Mesendoderm (in vitro differentiated cells): ENCODE results near the gene FREM2.

ENCODE experiments used
- DNase-seq: peaks from one replicate; pipeline ENCODE4 v3.0.0; 2013
- H2AK5ac ChIP-seq: 2 replicates; pipeline ENCODE4 v1.6.1; 2013; ENCODE audit warnings: low read length, inconsistent platforms
- H2BK120ac ChIP-seq: 2 replicates; pipeline ENCODE4 v1.6.1; 2013; ENCODE audit warnings: low read depth, mild to moderate bottlenecking, low read length, moderate library complexity, mixed read lengths
- H2BK15ac ChIP-seq: replicated peaks from 2 replicates; pipeline ENCODE4 v1.6.1; 2013; ENCODE audit warnings: low read depth, mild to moderate bottlenecking, moderate library complexity
- H2BK5ac ChIP-seq: 2 replicates; pipeline ENCODE4 v1.6.1; 2013; ENCODE audit warnings: low read length, inconsistent platforms
- H3K18ac ChIP-seq: 2 replicates; pipeline ENCODE4 v1.6.1; 2013; ENCODE audit warnings: mild to moderate bottlenecking, low read length, mixed read lengths
- H3K23ac ChIP-seq: one replicate; pipeline ENCODE4 v1.6.1; 2013; ENCODE audit warnings: low read length
- H3K27ac ChIP-seq: 2 replicates; pipeline ENCODE4 v1.5.1; 2013; ENCODE audit warnings: low read depth, mild to moderate bottlenecking, inconsistent platforms, low read length, moderate library complexity
- H3K27me3 ChIP-seq: 2 replicates; pipeline ENCODE4 v1.6.1; 2013; ENCODE audit warnings: low read length, control low read depth, mild to moderate bottlenecking, inconsistent platforms; ENCODE audit not compliant: insufficient read depth, poor library complexity
- H3K36me3 ChIP-seq: 2 replicates; pipeline ENCODE4 v1.6.1; 2013; ENCODE audit warnings: low read length, inconsistent platforms; ENCODE audit not compliant: control insufficient read depth, insufficient read depth
- H3K4ac ChIP-seq: one replicate; pipeline ENCODE4 v1.6.1; 2013; ENCODE audit warnings: low read depth, mild to moderate bottlenecking, low read length, moderate library complexity
- H3K4me1 ChIP-seq: 2 replicates; pipeline ENCODE4 v1.6.1; 2013; ENCODE audit warnings: low read depth, low read length, inconsistent platforms; ENCODE audit not compliant: control insufficient read depth
- H3K4me2 ChIP-seq: 2 replicates; pipeline ENCODE4 v1.6.1; 2013; ENCODE audit warnings: low read length
- H3K4me3 ChIP-seq: 2 replicates; pipeline ENCODE4 v1.5.1; 2013; ENCODE audit warnings: mild to moderate bottlenecking, low read length
- H3K56ac ChIP-seq: one replicate; pipeline ENCODE4 v1.6.1; 2013; ENCODE audit warnings: low read length
- H3K79me1 ChIP-seq: 2 replicates; pipeline ENCODE4 v1.6.1; 2013; ENCODE audit warnings: low read length, inconsistent platforms
- H3K79me2 ChIP-seq: 2 replicates; pipeline ENCODE4 v1.6.1; 2013; ENCODE audit warnings: mild to moderate bottlenecking, low read length; ENCODE audit not compliant: control insufficient read depth, insufficient read depth
- H3K9ac ChIP-seq: 2 replicates; pipeline ENCODE4 v1.6.1; 2013; ENCODE audit warnings: low read length, inconsistent platforms
- H4K5ac ChIP-seq: one replicate; pipeline ENCODE4 v1.6.1; 2013; ENCODE audit warnings: low read length
- H4K8ac ChIP-seq: one replicate; pipeline ENCODE4 v1.6.1; 2013; ENCODE audit warnings: low read depth, mild to moderate bottlenecking, control low read depth, low read length, moderate library complexity
- WGBS: extraction: QIAGEN DNeasy Blood & Tissue Kit; methylation state at CpG from one replicate; pipeline ENCODE4 v1.1.7; 2013; ENCODE audit warnings: low lambda C conversion rate, missing lambda C conversion rate; ENCODE audit not compliant: insufficient coverage; ENCODE audit errors: extremely low coverage; 5-methylcytosine and 5-hydroxymethylcytosine counted together

Gene FREM2

DNA sequence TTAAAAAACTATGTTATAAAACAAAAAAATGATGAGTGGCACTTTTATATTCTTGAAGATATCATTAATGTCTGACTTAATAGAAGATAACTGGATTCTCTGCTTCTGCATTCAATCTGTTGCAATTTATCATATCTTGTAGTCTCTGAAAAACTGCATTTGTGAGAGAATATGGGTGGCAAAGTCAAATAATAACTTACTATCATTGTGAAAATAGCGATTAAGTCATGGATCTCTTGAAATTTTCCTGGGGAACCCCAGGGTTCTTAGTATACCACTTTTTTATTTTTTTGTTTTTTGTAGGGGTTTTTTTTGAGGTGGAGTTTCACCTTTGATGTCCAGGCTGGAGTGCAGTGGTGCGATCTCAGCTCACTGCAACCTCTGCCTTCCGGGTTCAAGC lies 176.7 kb downstream of the FREM2 start:
- no peak overlapping the region for H2BK5ac ChIP-seq
- no peak overlapping the region for H3K4me2 ChIP-seq
- no peak overlapping the region for H4K8ac ChIP-seq
- no CpG with 5 or more reads among the region's 3 CpGs for WGBS
- H2BK15ac ChIP-seq = no peak overlapping the region
- H3K27ac ChIP-seq = no peak overlapping the region
- no peak overlapping the region for H3K4ac ChIP-seq
- no peak overlapping the region for H3K4me3 ChIP-seq
- no peaks in the 10 kb centered on the region for H3K79me2 ChIP-seq
- no peaks in the 10 kb centered on the region for H3K79me1 ChIP-seq
- no peak overlapping the region for H3K23ac ChIP-seq
- H3K4me1 ChIP-seq = no peaks in the 10 kb centered on the region
- no peak overlapping the region for H2BK120ac ChIP-seq
- no peaks in the 10 kb centered on the region for H3K27me3 ChIP-seq
- no peak overlapping the region for H3K9ac ChIP-seq
- H3K36me3 ChIP-seq = no peaks in the 10 kb centered on the region
- no peak overlapping the region for H3K56ac ChIP-seq
- H4K5ac ChIP-seq = no peak overlapping the region
- no peak for DNase-seq
- no peak overlapping the region for H3K18ac ChIP-seq
- no peak overlapping the region for H2AK5ac ChIP-seq

DNA sequence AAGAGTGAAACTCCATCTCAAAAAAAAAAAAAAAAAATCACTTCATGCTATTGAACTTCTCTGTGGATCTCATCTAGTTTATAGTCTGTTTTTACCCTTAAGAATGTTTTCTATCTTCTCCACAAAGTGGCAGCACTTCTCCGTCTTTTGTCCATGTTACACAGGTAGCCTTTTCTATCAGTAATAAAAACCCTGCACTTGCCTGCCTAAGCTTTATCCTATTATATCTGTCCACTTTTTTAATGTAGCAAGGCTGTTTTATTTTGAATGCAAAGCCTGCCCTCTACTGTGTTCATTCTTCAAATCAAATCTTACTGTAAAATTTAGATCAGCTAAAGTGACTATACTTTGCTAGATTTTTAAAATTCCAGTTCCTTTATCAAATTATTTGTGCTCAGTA lies 179.8 kb downstream of the FREM2 start:
- H4K8ac ChIP-seq = no peak overlapping the region
- no peak overlapping the region for H3K4me2 ChIP-seq
- H3K79me1 ChIP-seq = no peaks in the 10 kb centered on the region
- no peaks in the 10 kb centered on the region for H3K79me2 ChIP-seq
- H3K56ac ChIP-seq = no peak overlapping the region
- no peak overlapping the region for H3K18ac ChIP-seq
- WGBS = no CpG with 5 or more reads among the region's 1 CpG
- H3K4me3 ChIP-seq = no peak overlapping the region
- H3K4ac ChIP-seq = no peak overlapping the region
- H3K27ac ChIP-seq = no peak overlapping the region
- no peaks in the 10 kb centered on the region for H3K36me3 ChIP-seq
- no peak overlapping the region for H2BK5ac ChIP-seq
- H3K4me1 ChIP-seq = no peaks in the 10 kb centered on the region
- H2BK120ac ChIP-seq = no peak overlapping the region
- H2AK5ac ChIP-seq = no peak overlapping the region
- H3K27me3 ChIP-seq = no peaks in the 10 kb centered on the region
- H3K9ac ChIP-seq = no peak overlapping the region
- no peak overlapping the region for H3K23ac ChIP-seq
- no peak overlapping the region for H2BK15ac ChIP-seq
- DNase-seq = no peak
- H4K5ac ChIP-seq = no peak overlapping the region

DNA sequence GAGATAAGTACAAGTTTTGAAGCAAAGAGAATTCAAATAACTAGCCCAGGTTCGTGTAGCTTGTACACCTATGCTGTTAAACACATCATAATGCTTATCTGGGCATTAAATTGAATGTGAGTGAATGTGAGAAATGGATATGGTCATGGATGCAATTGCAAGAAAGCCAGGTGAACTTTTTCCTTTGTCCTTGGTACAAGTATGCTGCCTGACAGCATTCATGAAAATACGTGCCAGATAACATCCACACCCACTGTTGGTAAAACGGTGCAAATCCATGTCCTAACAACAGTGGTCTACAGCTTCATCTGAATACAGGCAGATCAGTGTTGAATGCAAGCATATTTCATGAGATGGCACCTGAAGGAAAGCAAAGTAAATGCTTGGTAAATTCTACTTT lies 181.5 kb downstream of the FREM2 start:
- Histone ChIP-seq H3K18ac (no peak overlapping the region), H3K79me2 (no peaks in the 10 kb centered on the region), H3K23ac (no peak overlapping the region), H2BK15ac (no peak overlapping the region), H3K36me3 (no peaks in the 10 kb centered on the region), H3K4me1 (no peaks in the 10 kb centered on the region), H3K56ac (no peak overlapping the region), H2BK120ac (no peak overlapping the region), H2AK5ac (no peak overlapping the region), H3K4me2 (no peak overlapping the region), H3K4ac (no peak overlapping the region), H4K5ac (no peak overlapping the region), H3K27ac (no peak overlapping the region), H3K9ac (no peak overlapping the region), H3K79me1 (no peaks in the 10 kb centered on the region), H3K4me3 (no peak overlapping the region), H3K27me3 (no peaks in the 10 kb centered on the region), H2BK5ac (no peak overlapping the region), H4K8ac (no peak overlapping the region)
- no peak for DNase-seq
- WGBS = no CpG with 5 or more reads among the region's 3 CpGs

DNA sequence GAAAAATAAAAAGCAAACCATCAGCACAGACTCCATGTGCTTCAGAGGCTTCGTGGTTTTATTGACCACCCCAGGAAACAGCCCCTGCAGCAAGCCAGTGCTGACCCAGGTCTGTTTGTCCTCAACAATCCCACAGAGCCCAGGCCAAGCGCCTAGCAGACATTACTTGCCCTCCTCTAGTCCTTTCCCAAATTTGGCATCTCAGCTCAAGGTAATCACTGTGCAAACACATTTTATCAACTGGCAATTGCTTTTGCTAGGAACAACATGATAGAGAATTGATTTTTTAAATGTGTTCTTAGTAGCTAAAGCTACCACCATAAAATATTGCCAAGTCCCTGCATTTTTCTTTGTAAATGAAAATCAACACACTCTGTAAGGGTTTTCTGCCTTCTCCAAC lies 182.0 kb downstream of the FREM2 start:
- no peaks in the 10 kb centered on the region for H3K36me3 ChIP-seq
- H3K4me3 ChIP-seq = no peak overlapping the region
- no peaks in the 10 kb centered on the region for H3K79me1 ChIP-seq
- H2BK15ac ChIP-seq = no peak overlapping the region
- no peak overlapping the region for H3K23ac ChIP-seq
- no peak overlapping the region for H3K4me2 ChIP-seq
- no peak for DNase-seq
- H3K79me2 ChIP-seq = no peaks in the 10 kb centered on the region
- no peak overlapping the region for H4K5ac ChIP-seq
- WGBS = no CpG with 5 or more reads among the region's 2 CpGs
- no peak overlapping the region for H3K4ac ChIP-seq
- no peaks in the 10 kb centered on the region for H3K4me1 ChIP-seq
- no peak overlapping the region for H3K18ac ChIP-seq
- no peak overlapping the region for H3K27ac ChIP-seq
- H2BK5ac ChIP-seq = no peak overlapping the region
- no peak overlapping the region for H2AK5ac ChIP-seq
- H3K27me3 ChIP-seq = no peaks in the 10 kb centered on the region
- no peak overlapping the region for H4K8ac ChIP-seq
- no peak overlapping the region for H3K9ac ChIP-seq
- H2BK120ac ChIP-seq = no peak overlapping the region
- no peak overlapping the region for H3K56ac ChIP-seq

DNA sequence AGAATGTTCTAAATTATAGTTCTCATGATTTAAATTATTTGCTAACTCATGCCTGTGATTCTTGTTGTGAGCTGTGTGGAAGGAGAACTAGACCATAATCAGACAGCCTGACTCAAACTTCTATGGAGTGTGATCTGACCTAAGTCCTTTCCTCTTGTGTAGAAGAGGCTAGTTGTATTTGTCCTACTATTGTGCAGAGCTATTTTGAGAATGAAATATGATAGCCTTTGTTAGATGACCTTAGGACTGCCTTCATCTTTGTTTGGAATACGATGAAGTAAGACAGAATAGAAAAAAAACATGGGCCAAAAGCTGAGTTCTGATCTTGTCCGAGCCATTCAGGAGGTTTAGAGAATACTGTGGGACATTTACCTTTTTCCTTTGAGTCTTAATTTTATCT lies 184.4 kb downstream of the FREM2 start:
- H3K23ac ChIP-seq = no peak overlapping the region
- no peak overlapping the region for H3K4me2 ChIP-seq
- H3K79me1 ChIP-seq = no peaks in the 10 kb centered on the region
- no peak overlapping the region for H3K4ac ChIP-seq
- H3K27me3 ChIP-seq = no peaks in the 10 kb centered on the region
- H3K4me3 ChIP-seq = no peak overlapping the region
- no peaks in the 10 kb centered on the region for H3K4me1 ChIP-seq
- no peak overlapping the region for H4K8ac ChIP-seq
- no CpG with 5 or more reads among the region's 2 CpGs for WGBS
- no peak overlapping the region for H2AK5ac ChIP-seq
- no peak overlapping the region for H3K9ac ChIP-seq
- no peak for DNase-seq
- H3K18ac ChIP-seq = no peak overlapping the region
- H3K79me2 ChIP-seq = no peaks in the 10 kb centered on the region
- H2BK15ac ChIP-seq = no peak overlapping the region
- no peak overlapping the region for H2BK120ac ChIP-seq
- H2BK5ac ChIP-seq = no peak overlapping the region
- H4K5ac ChIP-seq = no peak overlapping the region
- no peaks in the 10 kb centered on the region for H3K36me3 ChIP-seq
- no peak overlapping the region for H3K56ac ChIP-seq
- H3K27ac ChIP-seq = no peak overlapping the region

DNA sequence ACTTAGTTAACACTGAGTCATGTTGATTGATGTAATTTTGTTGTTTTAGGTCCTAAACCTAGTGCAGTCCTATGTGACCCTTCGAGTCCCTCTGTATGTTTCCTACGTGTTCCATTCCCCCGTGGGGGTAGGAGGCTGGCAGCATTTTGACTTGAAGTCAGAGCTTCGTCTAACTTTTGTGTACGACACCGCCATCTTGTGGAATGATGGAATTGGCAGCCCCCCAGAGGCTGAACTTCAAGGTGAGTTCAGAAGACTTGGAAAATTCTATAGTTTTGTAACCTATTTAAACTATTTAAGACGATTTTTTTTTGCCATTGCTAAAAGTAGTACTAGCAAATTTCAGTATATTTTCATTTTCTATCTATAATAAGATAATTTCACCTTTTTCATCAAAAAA lies 185.8 kb downstream of the FREM2 start:
- Histone ChIP-seq H2BK5ac (no peak overlapping the region), H3K36me3 (no peaks in the 10 kb centered on the region), H3K27ac (no peak overlapping the region), H3K4me1 (no peaks in the 10 kb centered on the region), H3K18ac (no peak overlapping the region), H2BK120ac (no peak overlapping the region), H3K4ac (no peak overlapping the region), H3K56ac (no peak overlapping the region), H3K23ac (no peak overlapping the region), H4K8ac (no peak overlapping the region), H3K4me2 (no peak overlapping the region), H2BK15ac (no peak overlapping the region), H3K79me2 (no peaks in the 10 kb centered on the region), H3K27me3 (no peaks in the 10 kb centered on the region), H3K79me1 (no peaks in the 10 kb centered on the region), H4K5ac (no peak overlapping the region), H3K9ac (no peak overlapping the region), H2AK5ac (no peak overlapping the region), H3K4me3 (no peak overlapping the region)
- peak; percentile 81 for DNase-seq
- no CpG with 5 or more reads among the region's 7 CpGs for WGBS
